Neural progenitor cell (in vitro differentiated cells): ENCODE measurements around the gene SMIM27.

Experiments used
- CTCF ChIP-seq: fragments of 200-600 bp; sonication (generic); IDR thresholded peaks from 2 replicates; pipeline ENCODE4 v1.5.1; 2017; ENCODE audit warnings: antibody characterized with exemption, mild to moderate bottlenecking
- EZH2 ChIP-seq: fragments of 200-600 bp; sonication (generic); IDR thresholded peaks from 2 replicates; pipeline ENCODE4 v1.6.1; 2017; ENCODE audit warnings: antibody characterized with exemption, mild to moderate bottlenecking, moderate library complexity
- EZH2phosphoT487 ChIP-seq: fragments of 200-600 bp; sonication (generic); IDR thresholded peaks from 2 replicates; pipeline ENCODE4 v1.6.1; 2017; ENCODE audit warnings: antibody characterized with exemption

GRCh38 chr9:32577316-32577715 lies 25.2 kb downstream of the SMIM27 start:
- TF ChIP-seq EZH2 (no peak), CTCF (no peak), EZH2phosphoT487 (no peak)
